Lower leg skin (tissue), 3 donors: ENCODE measurements around the gene RAB3B.

Source experiments
- CTCF ChIP-seq, 3 donors: fragments of 450-650 bp; IDR thresholded peaks; one replicate each; pipeline ENCODE4 v1.5.1; 2016; ENCODE audit warnings: antibody characterized with exemption in 3 of 3, mild to moderate bottlenecking in 3 of 3, moderate library complexity in 2 of 3
- POLR2A ChIP-seq, 2 donors: fragments of 450-650 bp; IDR thresholded peaks; one replicate each; pipeline ENCODE4 v1.6.1; 2016 to 2017; ENCODE audit warnings: antibody characterized with exemption in 2 of 2, mild to moderate bottlenecking in 1 of 2, moderate library complexity in 1 of 2

GRCh38 chr1:51915951-51916350, 74.5 kb downstream of the RAB3B start:
- TF ChIP-seq CTCF (IDR thresholded peaks at IDR 0.05) (no peak), POLR2A (IDR thresholded peaks at IDR 0.05) (no peak)
